BJ (cell line): ENCODE measurements around the gene RAB38. TPM values are rescaled to one million over a fixed set of nuclear protein-coding genes. Genes with fewer than 3 reads are reported as not detected.

Experiments used
- CTCF ChIA-PET: fragments of 350-600 bp; formaldehyde crosslinking; extraction: SDS; loops from one replicate; lab custom pipeline; 2021; ENCODE audit warnings: antibody characterized with exemption, inconsistent platforms; lab: Yijun Ruan, JAX
- POLR2A ChIA-PET: fragments of 300-600 bp; sonication (Branson Sonifier 250); formaldehyde crosslinking; extraction: SDS; loops from one replicate; lab custom pipeline; 2021; ENCODE audit warnings: antibody characterized with exemption; lab: Charles Lee
- DNase-seq: peaks from one replicate; pipeline ENCODE4 v3.0.0-alpha.2; 2011; ENCODE audit warnings: low read depth
- H3K27me3 ChIP-seq: 2 replicates; pipeline ENCODE4 v1.6.0; 2011; ENCODE audit warnings: low read length; ENCODE audit not compliant: control insufficient read depth, insufficient read depth
- H3K36me3 ChIP-seq: 2 replicates; pipeline ENCODE4 v1.5.1; 2011; ENCODE audit warnings: low read length; ENCODE audit not compliant: control insufficient read depth, insufficient read depth
- H3K4me3 ChIP-seq: 2 replicates; pipeline ENCODE4 v1.5.1; 2011; ENCODE audit warnings: low read depth, mild to moderate bottlenecking, control low read depth, low read length
- CTCF ChIP-seq: IDR thresholded peaks from 2 replicates; pipeline ENCODE4 v1.5.1; 2011; ENCODE audit warnings: low read depth, mild to moderate bottlenecking, control low read depth, inconsistent platforms, low read length, moderate library complexity; ENCODE audit not compliant: insufficient read depth
- polyA plus RNA-seq: library from polyadenylated mRNA; depleted of rRNA; stranded (reverse); fragments of >200 nt; gene quantifications from 2 replicates; pipeline ENCODE4 v1.2.3, GENCODE V29; 2011

Gene RAB38
- polyA plus RNA-seq, 1 experiment, result 4.9 TPM

GRCh38 chr11:88167853-88168252, 7.4 kb downstream of the RAB38 start:
- H3K4me3 ChIP-seq, result no peak overlapping the region
- DNase-seq, result no peak

GRCh38 chr11:88164806-88165585, 10.2 kb downstream of the RAB38 start:
- no peaks in the 10 kb centered on the region for H3K27me3 ChIP-seq
- POLR2A ChIA-PET, result no interaction called here

More at GRCh38 chr11:88167853-88168252, 7.4 kb downstream of the RAB38 start:
- Histone ChIP-seq H3K27me3 (no peaks in the 10 kb centered on the region), H3K36me3 (no peaks in the 10 kb centered on the region)
- ChIA-PET POLR2A (no interaction called here), CTCF (no interaction called here)
- no peak for TF ChIP-seq CTCF

GRCh38 chr11:88164320-88164719, 10.9 kb downstream of the RAB38 start:
- Histone ChIP-seq H3K27me3 (no peaks in the 10 kb centered on the region), H3K4me3 (no peak overlapping the region), H3K36me3 (no peaks in the 10 kb centered on the region)
- no peak for DNase-seq
- POLR2A ChIA-PET, result no interaction called here
- no peak for TF ChIP-seq CTCF
- CTCF ChIA-PET, result interaction anchor here (1.0 kb wide), 1 partner anchor 66 kb away, joined by 3 read pairs; no protein-coding TSS in a partner anchor

More at GRCh38 chr11:88164806-88165585, 10.2 kb downstream of the RAB38 start:
- CTCF ChIA-PET, result interaction anchor here (0.7 kb wide), 1 partner anchor 407 kb away, joined by 3 read pairs; no protein-coding TSS in a partner anchor
- Histone ChIP-seq H3K36me3 (no peaks in the 10 kb centered on the region), H3K4me3 (no peak overlapping the region)
- TF ChIP-seq CTCF, result no peak
- DNase-seq, result no peak

- Histone ChIP-seq H3K4me3 (no peak overlapping the region), H3K36me3 (no peaks in the 10 kb centered on the region), H3K27me3 (no peaks in the 10 kb centered on the region)
- no peak for DNase-seq
- no peak for TF ChIP-seq CTCF
- ChIA-PET CTCF (no interaction called here), POLR2A (no interaction called here)
Measured at GRCh38 chr11:88158081-88158480, 17.2 kb downstream of the RAB38 start.

GRCh38 chr11:88157370-88157769, 17.9 kb downstream of the RAB38 start:
- H3K36me3 ChIP-seq, result no peaks in the 10 kb centered on the region
- POLR2A ChIA-PET, result no interaction called here
- CTCF ChIA-PET, result no interaction called here
- no peak overlapping the region for H3K4me3 ChIP-seq
- H3K27me3 ChIP-seq, result no peaks in the 10 kb centered on the region
- no peak for DNase-seq
- no peak for TF ChIP-seq CTCF
